Memory B cell (primary cell): ENCODE results near the gene HSD11B1L.
"Not testable (repeated sequence)": the region's sequence is repeated elsewhere in the genome, so short reads cannot be mapped to it uniquely, and the experiment has no call there.

Experiments used
- ATAC-seq: fragments of 150-1000 bp; cut with Tn5 transposase; 2 replicates; pipeline ENCODE4 v1.10.0; 2021; ENCODE audit warnings: low read depth, mild to moderate bottlenecking, moderate library complexity
- DNase-seq, 2 donors: peaks; one replicate each; pipeline ENCODE4 v3.0.0; 2022; ENCODE audit warnings: low spot score in 2 of 2
- H3K27ac Mint-ChIP-seq: one replicate; pipeline ENCODE4 v1.8.0; 2022; ENCODE audit warnings: mild to moderate bottlenecking, moderate library complexity, mixed read lengths
- H3K27me3 Mint-ChIP-seq: one replicate; pipeline ENCODE4 v1.8.0; 2022; ENCODE audit warnings: mixed read lengths
- H3K36me3 Mint-ChIP-seq: one replicate; pipeline ENCODE4 v1.8.0; 2022; ENCODE audit warnings: mild to moderate bottlenecking, mixed read lengths
- H3K4me1 Mint-ChIP-seq: one replicate; pipeline ENCODE4 v1.8.0; 2022; ENCODE audit warnings: mixed read lengths
- H3K4me3 Mint-ChIP-seq: one replicate; pipeline ENCODE4 v1.8.0; 2022; ENCODE audit warnings: mild to moderate bottlenecking, moderate library complexity, mixed read lengths
- H3K9me3 Mint-ChIP-seq: one replicate; pipeline ENCODE4 v1.8.0; 2022; ENCODE audit warnings: mixed read lengths

The HSD11B1L gene

DNA sequence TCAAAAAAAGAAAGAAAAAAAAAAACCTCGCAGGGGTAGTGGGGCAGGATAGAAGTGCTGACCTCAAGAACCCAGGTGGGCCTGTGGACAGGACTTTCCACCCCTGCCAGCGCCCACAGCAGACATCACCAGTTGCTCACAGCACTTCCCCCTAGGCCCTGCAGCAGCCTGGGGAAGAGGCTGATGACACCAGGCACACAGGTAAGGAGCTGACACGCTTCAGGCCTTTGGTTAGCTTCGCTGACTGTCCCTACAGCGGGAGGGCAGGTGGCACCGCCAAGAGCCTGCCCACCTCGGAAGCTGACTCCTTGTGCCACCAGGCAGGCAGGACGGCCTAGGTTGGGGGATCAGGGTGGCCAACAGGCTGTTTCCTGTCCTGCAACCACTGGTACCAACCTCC lies 30.2 kb downstream of the HSD11B1L start:
- no peak overlapping the region for H3K27ac Mint-ChIP-seq
- DNase-seq = no peak
- H3K4me3 Mint-ChIP-seq = no peak overlapping the region
- no peak for ATAC-seq
- no peaks in the 10 kb centered on the region for H3K9me3 Mint-ChIP-seq
- no peaks in the 10 kb centered on the region for H3K27me3 Mint-ChIP-seq
- H3K36me3 Mint-ChIP-seq = peaks cover 16% of the 10 kb centered on the region
- peaks cover 2% of the 10 kb centered on the region for H3K4me1 Mint-ChIP-seq

DNA sequence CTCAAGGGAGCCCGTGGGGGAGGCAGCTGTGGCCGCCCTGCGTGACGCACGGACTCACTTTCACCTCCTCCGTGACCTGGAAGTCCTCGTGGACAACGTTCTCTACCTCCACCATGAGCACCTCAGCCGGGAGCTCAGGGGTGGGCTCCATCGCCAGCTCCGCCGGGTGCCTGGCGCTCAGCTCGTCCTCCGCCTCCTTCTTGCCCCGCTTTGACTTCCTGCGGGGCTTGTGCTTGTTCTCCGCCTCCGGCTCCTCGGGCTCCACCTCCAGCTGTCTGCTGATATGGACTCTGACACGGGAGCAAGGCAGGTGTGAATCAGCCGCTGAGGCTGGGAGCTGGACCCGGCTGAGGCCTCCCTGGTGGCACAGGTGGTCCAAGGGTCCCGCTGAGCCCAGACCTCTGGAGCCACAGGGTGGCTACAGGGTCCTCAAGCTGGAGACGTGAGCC lies 30.9 kb downstream of the HSD11B1L start:
- Mint-ChIP-seq H3K36me3 (peaks cover 16% of the 10 kb centered on the region), H3K4me1 (peaks cover 2% of the 10 kb centered on the region)
- no peak for ATAC-seq

GRCh38 chr19:5713228-5713627 lies 32.4 kb downstream of the HSD11B1L start:
- Mint-ChIP-seq H3K27me3 (no peaks in the 10 kb centered on the region), H3K4me1 (peaks cover 6% of the 10 kb centered on the region), H3K36me3 (peaks cover 17% of the 10 kb centered on the region), H3K27ac (no peak overlapping the region), H3K4me3 (no peak overlapping the region), H3K9me3 (no peaks in the 10 kb centered on the region)
- ATAC-seq = no peak
- DNase-seq = no peak

More for the DNA sequence above, 30.9 kb downstream of the HSD11B1L start:
- no peak overlapping the region for H3K27ac Mint-ChIP-seq
- H3K4me3 Mint-ChIP-seq = no peak overlapping the region
- no peak for DNase-seq
- H3K9me3 Mint-ChIP-seq = no peaks in the 10 kb centered on the region
- H3K27me3 Mint-ChIP-seq = no peaks in the 10 kb centered on the region

DNA sequence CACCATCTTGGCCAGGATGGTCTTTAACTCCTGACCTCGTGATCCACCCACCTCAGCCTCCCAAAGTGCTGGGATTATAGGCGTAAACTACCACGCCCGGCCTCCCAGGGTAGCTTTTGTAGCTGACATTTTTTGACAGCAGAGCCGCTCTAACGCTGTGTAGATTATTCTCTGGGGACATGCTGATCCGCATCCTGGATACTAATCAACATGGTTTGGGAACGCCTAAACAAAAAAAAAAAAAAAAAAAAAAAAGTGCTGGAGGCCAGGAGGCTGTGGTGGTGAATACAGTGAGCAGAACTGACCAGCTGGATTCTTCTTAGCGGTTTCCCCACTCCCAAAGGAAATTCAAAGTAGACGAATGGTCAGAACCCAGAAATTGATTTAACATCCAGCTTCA lies 34.0 kb downstream of the HSD11B1L start:
- peaks cover 17% of the 10 kb centered on the region for H3K36me3 Mint-ChIP-seq
- ATAC-seq (no peak), DNase-seq (no peak)
- no peak overlapping the region for H3K27ac Mint-ChIP-seq
- no peak overlapping the region for H3K4me3 Mint-ChIP-seq
- H3K4me1 Mint-ChIP-seq = peaks cover 14% of the 10 kb centered on the region
- no peaks in the 10 kb centered on the region for H3K27me3 Mint-ChIP-seq
- no peaks in the 10 kb centered on the region for H3K9me3 Mint-ChIP-seq

- Mint-ChIP-seq H3K36me3 (peaks cover 13% of the 10 kb centered on the region), H3K4me3 (peak overlapping the region; percentile 14), H3K9me3 (no peaks in the 10 kb centered on the region), H3K4me1 (peaks cover 14% of the 10 kb centered on the region), H3K27ac (peak overlapping the region; percentile 69), H3K27me3 (no peaks in the 10 kb centered on the region)
- ATAC-seq = no peak
- DNase-seq = no peak
These were observed 36.5 kb downstream of the HSD11B1L start for GRCh38 chr19:5717215-5717935.

DNA sequence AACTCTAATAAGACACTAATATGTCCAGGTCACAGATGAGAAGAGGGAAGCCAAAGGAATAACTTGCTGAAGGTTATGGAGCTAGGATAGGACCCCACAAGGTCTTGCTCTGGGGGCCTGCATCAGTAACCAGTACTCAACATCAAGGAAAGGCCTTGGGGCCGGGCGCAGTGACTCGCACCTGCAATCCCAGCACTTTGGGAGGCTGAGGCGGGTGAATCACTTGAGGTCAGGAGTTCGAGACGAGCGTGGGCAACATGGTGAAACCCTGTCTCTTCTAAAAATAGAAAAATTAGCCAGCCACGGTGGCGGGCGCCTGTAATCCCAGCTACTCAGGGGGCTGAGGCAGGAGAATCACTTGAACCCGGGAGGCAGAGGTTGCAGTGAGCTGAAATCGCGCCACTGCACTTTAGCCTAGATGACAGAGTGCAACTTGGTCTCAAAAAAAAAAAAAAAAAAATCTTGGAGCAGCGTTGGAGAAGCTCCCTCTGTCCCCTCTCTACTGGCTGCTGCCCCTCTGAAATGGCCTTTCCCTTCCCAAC lies 37.3 kb downstream of the HSD11B1L start:
- Mint-ChIP-seq H3K36me3 (peaks cover 13% of the 10 kb centered on the region), H3K4me3 (peak overlapping the region; percentile 14)
- no peak for ATAC-seq

DNA sequence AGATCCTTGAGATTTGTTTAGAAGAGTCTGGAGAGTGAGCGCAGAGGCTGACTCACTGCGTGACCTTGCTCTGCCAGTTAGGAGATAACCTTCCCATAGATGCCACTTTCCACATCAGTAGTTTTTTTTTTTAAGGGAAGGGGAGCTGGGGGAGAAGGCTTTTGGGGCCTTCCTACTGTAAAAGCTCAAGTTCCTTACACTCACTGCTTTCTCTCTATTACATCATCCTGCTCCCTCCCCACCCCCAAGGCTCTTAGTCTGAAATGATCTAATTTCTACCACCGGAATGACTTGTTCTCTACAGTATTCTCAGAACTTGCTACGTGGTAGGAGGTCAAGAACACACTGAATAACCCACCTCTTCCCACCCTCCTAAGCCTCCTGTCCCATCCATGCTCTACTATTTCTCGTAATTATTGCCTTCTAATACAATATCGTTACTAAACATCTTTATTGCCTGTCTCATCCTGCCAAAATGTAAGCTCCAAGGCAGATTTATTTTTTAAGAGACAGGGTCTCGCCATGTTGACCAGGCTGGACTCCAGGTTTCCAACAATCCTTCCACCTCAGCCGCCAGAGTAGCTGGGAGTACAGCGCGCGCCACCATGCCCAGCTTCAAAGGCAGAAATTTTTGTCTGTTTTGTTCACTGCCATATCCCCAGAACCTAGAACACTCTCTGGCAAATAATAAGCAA lies 37.9 kb downstream of the HSD11B1L start:
- DNase-seq (no peak), ATAC-seq (no peak)
- peak overlapping the region; percentile 92 for H3K4me3 Mint-ChIP-seq
- peaks cover 14% of the 10 kb centered on the region for H3K4me1 Mint-ChIP-seq
- peak overlapping the region; percentile 96 for H3K27ac Mint-ChIP-seq
- H3K36me3 Mint-ChIP-seq = peaks cover 10% of the 10 kb centered on the region
- no peaks in the 10 kb centered on the region for H3K27me3 Mint-ChIP-seq
- no peaks in the 10 kb centered on the region for H3K9me3 Mint-ChIP-seq

More for the DNA sequence above, 37.3 kb downstream of the HSD11B1L start:
- no peak for DNase-seq
- Mint-ChIP-seq H3K27me3 (no peaks in the 10 kb centered on the region), H3K4me1 (peaks cover 14% of the 10 kb centered on the region), H3K27ac (peak overlapping the region; percentile 69), H3K9me3 (no peaks in the 10 kb centered on the region)

- Mint-ChIP-seq H3K36me3 (peaks cover 6% of the 10 kb centered on the region), H3K9me3 (no peaks in the 10 kb centered on the region), H3K4me3 (peak overlapping the region; percentile 92), H3K4me1 (peaks cover 14% of the 10 kb centered on the region), H3K27me3 (no peaks in the 10 kb centered on the region), H3K27ac (peak overlapping the region; percentile 96)
- ATAC-seq (no peak), DNase-seq (peak in 1 of 2 donors; percentile 22)
These were observed 38.6 kb downstream of the HSD11B1L start for GRCh38 chr19:5719274-5719960.

DNA sequence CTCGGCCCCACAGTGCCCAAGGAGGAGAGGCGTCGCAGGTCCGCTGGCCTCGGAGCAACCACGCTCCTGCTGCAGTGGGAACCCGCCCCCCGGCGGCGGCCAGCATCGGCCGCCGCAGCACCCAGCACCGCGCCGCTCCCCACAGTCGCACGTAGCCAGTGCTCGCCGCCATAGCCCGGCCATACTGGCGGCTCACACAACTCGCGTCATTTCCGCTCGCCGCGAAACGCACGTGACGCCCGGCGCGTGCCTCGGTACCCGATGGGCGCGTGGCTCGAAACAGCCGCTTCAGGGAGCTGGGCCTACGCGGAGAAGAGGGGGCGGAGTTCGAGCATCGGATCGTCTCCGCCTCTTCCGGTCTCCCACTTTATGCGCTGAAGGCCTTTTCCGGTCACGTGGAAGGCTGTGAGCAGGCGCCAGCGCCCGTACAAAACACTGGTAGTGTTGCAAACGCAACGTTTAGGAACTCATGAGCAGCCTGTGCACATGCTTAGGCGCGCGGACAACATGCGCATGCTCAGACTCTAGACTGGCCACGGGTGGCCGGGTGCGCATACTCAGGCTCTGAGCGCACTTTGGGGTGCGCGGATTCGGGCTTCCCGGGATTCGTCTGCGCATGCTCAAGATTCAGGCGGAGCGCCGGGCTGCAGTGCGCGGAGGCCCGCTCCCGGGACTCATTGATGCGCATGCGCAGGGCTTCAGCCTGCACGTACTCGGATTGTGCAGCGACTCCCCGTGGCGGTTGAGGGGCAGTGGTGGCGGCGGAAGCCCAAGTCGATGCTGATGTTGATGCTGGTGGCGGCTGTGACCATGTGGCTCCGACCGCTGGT lies 39.3 kb downstream of the HSD11B1L start, which contains the start of the genes CATSPERD and LONP1:
TSS of gene CATSPERD (plus strand) at position 677 of the 830 bp plus-strand sequence. CDS start at position 778, 101 bp downstream.
TSS of gene LONP1 (minus strand) at position 186 of the 830 bp plus-strand sequence. CDS start at position 172, 14 bp downstream.
- H3K4me1 Mint-ChIP-seq = peaks cover 14% of the 10 kb centered on the region
- no peaks in the 10 kb centered on the region for H3K27me3 Mint-ChIP-seq
- DNase-seq (peak; percentile 97 to 98), ATAC-seq (peak; percentile 85)
- peak within 1 kb of the TSS; percentile 92 for H3K4me3 Mint-ChIP-seq
- H3K27ac Mint-ChIP-seq = peak within 1 kb of the TSS; percentile 96
- H3K9me3 Mint-ChIP-seq = no peaks in the 10 kb centered on the region
- peaks cover 6% of the 10 kb centered on the region for H3K36me3 Mint-ChIP-seq

DNA sequence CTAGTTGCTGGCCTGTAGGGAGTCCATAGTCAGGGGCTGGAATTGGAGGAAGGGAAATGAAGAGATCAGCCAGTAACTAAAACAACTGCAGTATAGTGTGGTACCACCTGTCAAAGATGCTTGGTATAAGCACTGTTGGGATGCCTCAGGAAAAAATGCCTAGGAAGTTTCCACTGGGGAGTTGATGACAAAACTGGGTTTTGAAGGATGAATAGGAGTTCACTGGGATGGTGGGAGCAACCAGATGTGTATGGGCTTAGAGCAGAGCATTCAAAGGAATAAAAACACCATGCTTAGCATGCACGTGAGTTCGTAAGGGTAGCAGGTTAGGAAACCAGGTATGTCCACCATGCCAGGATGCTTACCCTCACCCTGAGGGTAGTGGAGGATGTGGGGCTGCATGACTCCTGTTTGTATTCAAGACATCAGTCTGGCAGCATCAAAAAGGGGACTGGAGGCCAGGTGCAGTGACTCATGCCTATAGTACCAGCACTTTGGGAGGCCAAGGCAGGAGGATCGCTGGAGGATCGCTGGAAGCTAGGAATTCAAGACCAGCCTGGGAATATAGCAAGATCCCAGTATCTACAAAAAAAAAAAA lies 46.7 kb downstream of the HSD11B1L start:
- DNase-seq (no peak), ATAC-seq (no peak)
- no peak overlapping the region for H3K4me3 Mint-ChIP-seq
- no peaks in the 10 kb centered on the region for H3K36me3 Mint-ChIP-seq
- H3K4me1 Mint-ChIP-seq = no peaks in the 10 kb centered on the region
- peaks cover 5% of the 10 kb centered on the region for H3K27me3 Mint-ChIP-seq
- no peak overlapping the region for H3K27ac Mint-ChIP-seq
- H3K9me3 Mint-ChIP-seq = peaks cover 2% of the 10 kb centered on the region

DNA sequence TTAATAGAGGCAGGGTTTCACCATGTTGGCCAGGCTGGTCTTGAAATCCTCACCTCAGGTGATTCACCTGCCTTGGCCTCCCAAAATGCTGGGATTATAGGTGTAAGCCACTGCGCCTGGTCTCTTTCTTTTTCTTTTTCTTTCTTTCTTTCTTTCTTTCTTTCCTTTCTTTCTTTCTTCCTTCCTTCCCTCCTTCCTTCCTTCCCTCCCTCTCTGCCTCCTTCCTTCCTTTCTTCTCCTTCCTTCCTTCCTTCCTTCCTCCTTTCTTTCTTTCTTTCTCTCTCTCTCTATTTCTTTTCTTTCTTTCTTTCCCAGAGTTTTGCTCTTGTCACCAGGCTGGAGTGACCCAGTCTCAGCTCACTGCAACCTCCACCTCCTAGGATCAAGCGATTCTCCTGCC lies 52.3 kb downstream of the HSD11B1L start:
- not testable (repeated sequence) for H3K4me1 Mint-ChIP-seq, H3K36me3 Mint-ChIP-seq, H3K4me3 Mint-ChIP-seq, H3K9me3 Mint-ChIP-seq, H3K27me3 Mint-ChIP-seq, ATAC-seq, H3K27ac Mint-ChIP-seq, DNase-seq
